Stimulated activated CD4-positive, alpha-beta T cell treated with anti-CD3 and anti-CD28 coated beads, Interleukin-1b, Interleukin-23, amount 100 ng/mL, for 48 hours (primary cell): ENCODE data around the gene PROCR.
"Not testable (repeated sequence)": the region's sequence is repeated elsewhere in the genome, so short reads cannot be mapped to it uniquely, and the experiment has no call there.

Source experiments
- DNase-seq: peaks from one replicate; pipeline ENCODE4 v3.0.0-alpha.2; 2020

Gene PROCR

GRCh38 chr20:35165221-35166185 is 6.4 kb upstream of the PROCR start:
- no peak for DNase-seq

GRCh38 chr20:35166242-35166830 is 5.5 kb upstream of the PROCR start:
- no peak for DNase-seq

- no peak for DNase-seq
These were observed 4.1 kb upstream of the PROCR start for GRCh38 chr20:35167787-35168186.

- not testable (repeated sequence) for DNase-seq
These were observed 3.0 kb upstream of the PROCR start for GRCh38 chr20:35168701-35169409.

- no peak for DNase-seq
These were observed 477 bp upstream of the PROCR start for GRCh38 chr20:35171438-35171752.

GRCh38 chr20:35172434-35172806 is 548 bp downstream of the PROCR start:
- no peak for DNase-seq

- no peak for DNase-seq
These were observed 1.8 kb downstream of the PROCR start for GRCh38 chr20:35173576-35174192.

- no peak for DNase-seq
These were observed 2.8 kb downstream of the PROCR start for GRCh38 chr20:35174458-35175216.

GRCh38 chr20:35176132-35176531 is 4.3 kb downstream of the PROCR start:
- DNase-seq, result no peak

- DNase-seq, result no peak
These were observed 7.7 kb downstream of the PROCR start for GRCh38 chr20:35179292-35180212.

GRCh38 chr20:35180266-35180665 is 8.4 kb downstream of the PROCR start:
- DNase-seq, result no peak

- no peak for DNase-seq
These were observed 9.9 kb downstream of the PROCR start for GRCh38 chr20:35181731-35182130.

GRCh38 chr20:35186691-35187289 is 14.9 kb downstream of the PROCR start:
- not testable (repeated sequence) for DNase-seq

- DNase-seq, result no peak
These were observed 15.8 kb downstream of the PROCR start for GRCh38 chr20:35187584-35188190.

GRCh38 chr20:35189223-35189622 is 17.4 kb downstream of the PROCR start:
- not testable (repeated sequence) for DNase-seq

GRCh38 chr20:35190556-35190955 is 18.7 kb downstream of the PROCR start:
- DNase-seq, result no peak

GRCh38 chr20:35191419-35192117 is 19.7 kb downstream of the PROCR start:
- no peak for DNase-seq

- no peak for DNase-seq
These were observed 20.4 kb downstream of the PROCR start for GRCh38 chr20:35192118-35192872.
